ENCODE results near the gene ARPP21.

ARPP21 gene

DNA sequence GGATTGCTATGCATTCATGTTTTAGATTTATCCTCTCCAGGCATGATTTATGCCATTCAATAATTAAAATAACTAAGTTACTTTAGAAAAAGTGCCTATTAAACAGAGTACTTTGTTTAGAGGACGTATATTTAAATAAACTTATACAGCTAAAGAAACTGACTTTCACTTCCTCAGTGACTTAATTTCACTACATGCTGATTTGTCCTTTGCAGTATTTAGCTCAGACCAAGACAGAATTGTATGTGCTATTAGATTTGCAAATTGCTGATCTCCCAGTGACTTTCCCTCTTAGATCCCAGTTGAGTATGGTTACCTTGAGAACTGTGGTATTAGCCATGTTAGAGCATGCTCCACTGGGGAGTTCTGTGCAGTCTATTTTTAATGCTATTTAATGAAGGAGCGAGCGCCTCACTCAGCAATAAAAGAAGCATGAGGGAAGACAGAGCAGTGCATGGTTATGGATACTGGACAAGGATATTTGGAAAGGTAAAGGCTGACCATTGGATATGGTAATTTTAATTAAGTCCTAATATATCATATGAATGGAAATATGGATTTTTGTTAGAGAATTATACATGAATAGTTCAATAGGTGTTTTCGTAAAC, 2.7 kb downstream of the ARPP21 start:
- no peak for DNase-seq (ENCODE audit: low read depth)

DNA sequence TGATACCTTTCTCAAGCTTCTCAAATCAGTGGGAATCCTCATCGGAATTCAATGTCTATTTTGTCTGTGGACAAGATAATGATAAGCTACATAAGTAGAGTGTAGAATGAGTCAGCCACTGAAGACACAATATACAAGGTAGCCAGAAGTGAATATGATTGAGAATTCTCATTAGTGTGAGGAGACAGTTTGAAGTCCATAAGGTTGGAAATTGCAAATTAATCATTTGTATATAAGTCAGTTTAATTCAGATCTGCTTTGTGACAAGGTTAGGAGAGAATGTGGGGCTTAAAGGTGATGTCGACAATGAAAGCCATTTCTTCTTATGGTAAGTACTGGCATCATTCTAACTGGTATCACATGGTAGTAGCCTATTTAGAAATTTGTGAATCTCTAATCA, 4.2 kb downstream of the ARPP21 start:
- no peak for DNase-seq (ENCODE audit: low read depth)

DNA sequence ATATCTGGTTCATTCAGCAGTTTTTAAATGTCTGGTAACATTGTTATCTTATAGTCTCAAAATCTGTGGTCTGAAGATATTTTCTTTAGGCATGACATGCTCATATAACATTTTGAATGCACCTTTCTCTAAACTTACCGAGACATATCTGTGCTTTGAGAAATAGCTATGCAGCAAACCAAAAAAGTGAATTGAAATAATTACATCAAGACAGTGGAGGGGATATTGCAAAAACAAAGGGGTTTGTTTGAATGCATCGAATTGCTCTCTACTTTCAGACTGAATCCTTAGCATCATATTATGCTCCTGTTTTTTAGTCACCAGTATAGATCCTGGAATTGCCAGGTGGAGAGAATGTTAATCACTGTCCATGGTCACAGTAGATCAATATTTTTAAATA, 5.1 kb downstream of the ARPP21 start:
- DNase-seq (ENCODE audit: low read depth): no peak

DNA sequence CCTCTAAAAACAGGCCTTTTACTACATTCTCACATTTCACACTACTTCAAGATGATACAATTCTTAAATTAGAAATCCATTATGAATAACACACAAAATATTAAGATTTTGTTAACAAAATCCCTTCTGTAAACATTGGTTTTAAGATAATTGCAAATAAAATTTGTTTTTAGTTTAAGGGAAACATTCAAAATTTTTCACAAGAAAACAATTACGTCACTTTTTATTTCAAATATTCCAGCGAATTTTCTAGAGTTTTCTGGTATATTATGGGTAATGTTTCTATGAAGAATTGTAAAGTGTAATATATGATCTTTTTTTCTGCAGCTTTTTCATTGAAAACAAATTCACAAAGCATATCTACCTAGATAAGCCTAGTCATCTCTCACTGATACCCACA, 5.9 kb downstream of the ARPP21 start:
- no peak for DNase-seq (ENCODE audit: low read depth)

DNA sequence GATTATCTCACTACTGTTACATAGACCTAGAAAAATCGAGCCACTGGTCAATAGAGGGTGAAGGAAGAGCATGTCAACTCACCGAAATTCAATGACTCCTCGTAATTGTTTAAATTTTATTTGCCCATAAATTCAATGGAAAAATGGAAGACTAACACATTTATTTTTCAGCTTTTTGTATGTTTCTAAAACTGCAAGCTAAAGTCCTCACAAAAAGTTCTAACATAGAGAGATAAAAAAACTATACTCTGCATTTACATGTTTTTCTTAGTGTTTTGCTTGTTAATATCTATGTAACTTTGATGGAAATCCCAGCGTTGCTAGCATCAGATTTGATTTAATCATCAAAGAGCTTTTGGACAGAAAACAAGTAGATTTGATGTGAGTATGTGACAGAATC, 6.8 kb downstream of the ARPP21 start:
- DNase-seq (ENCODE audit: low read depth): no peak

DNA sequence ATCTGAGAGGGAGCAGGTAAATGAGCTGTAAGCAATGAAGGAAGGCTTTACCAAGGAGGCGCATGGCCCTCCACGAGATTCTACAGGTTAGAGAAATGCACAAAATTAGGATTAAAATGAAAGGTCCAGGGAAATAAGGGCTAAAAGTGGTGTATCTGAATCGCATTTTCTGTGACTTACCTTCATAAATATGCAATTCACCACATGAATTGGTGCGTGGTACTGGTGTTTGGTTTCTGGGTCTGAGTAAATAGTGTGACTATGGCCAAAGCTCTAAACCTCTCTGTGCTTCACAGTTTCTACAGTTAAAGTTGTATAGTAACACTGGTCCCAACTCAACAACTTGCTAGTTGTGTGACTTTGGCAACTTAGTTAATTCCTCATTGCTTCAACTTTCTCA, 8.1 kb downstream of the ARPP21 start:
- no peak for DNase-seq (ENCODE audit: low read depth)

DNA sequence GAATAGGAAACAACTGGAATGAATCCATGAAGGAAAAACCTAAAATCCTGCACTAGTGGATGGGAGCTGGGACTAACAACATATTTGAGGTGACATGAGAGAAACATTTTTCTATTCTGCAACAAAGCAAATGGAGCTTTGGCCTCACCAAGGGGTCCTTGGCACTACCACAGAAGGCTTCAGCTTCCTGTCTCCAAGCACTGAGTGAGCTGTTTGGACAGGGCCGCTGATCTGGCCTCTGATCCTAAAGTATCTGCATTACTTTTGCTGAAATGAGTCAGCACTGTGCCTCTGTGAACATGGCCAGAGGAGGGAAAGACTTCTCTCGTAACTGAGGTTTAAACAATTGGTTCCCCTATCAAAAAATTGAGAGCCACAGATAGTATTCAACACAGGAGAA, 9.0 kb downstream of the ARPP21 start:
- no peak for DNase-seq (ENCODE audit: low read depth)

DNA sequence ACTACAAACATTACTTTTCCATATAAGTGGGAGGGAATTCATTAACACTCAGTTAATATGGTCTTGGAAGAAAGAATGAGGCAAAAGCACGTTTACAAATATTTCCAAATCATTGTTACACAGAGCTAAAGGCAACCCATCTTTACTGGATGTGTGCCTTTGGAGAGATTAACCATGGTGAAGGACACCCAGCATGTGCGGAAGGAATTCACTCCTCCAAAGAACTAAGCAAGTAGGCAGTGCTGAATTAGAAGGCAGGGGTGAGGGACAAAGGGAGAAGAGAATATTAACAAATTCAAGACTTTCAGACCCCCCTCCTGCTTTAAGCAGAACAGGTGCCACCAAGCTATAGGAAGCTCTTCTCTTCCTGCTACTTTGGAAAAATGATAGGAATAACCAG, 10.1 kb downstream of the ARPP21 start:
- no peak for DNase-seq (ENCODE audit: low read depth)

DNA sequence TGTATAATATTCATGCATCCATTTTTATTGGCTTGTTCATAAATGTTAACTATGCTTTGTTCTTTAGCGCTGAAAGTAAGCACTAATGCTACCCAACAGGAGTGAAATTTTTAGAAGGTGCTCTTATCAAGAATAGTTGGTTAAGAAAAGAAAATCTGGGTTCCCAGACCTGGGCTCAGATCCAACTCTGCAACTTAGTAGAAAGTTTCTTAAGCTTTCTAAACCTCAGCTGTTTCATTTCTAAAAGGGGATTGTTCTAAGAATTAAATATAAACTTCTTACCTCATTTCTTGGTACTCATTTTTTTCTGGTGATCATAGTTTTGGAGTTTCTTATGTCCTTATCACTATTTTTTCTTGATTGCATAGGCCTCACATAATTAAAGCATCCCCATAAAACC, 12.1 kb downstream of the ARPP21 start:
- no peak for DNase-seq (ENCODE audit: low read depth)

DNA sequence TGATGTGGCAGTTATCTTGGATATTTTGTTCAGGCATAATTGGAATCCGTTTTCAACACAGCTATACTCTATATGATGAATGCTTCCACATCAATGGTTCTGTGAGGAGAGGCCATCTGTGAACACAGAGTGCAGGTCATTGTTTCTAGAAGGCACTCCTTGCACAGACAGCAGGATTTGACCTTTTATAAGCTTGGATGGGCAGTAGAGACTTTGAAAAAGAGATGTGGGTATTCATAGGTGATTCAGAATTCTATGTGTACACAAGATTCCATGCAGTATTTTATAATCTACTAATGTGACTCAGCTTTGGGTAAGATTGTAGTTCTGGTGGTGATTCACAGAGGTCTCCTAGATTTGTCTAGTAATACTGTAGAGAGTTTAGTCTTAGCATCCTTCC, 12.5 kb downstream of the ARPP21 start:
- DNase-seq (ENCODE audit: low read depth): no peak

DNA sequence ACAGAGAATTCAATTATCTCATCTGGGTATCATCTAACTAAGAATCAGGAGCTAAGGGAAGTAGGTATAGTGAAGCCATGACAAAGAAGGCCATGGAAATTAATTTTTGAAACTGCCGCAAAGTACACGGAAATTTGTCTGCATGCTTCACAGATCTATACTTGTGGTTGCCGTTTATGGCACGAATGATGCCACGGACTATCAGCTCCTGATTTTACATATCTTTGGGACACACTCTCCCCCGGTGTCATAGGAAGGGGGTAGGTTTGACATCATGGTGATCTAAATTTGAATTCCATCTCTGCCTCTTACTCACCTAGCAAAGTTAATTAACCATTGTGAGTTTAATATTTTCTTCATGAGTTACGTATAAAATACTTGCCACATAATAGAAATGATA, 14.0 kb downstream of the ARPP21 start:
- no peak for DNase-seq (ENCODE audit: low read depth)

DNA sequence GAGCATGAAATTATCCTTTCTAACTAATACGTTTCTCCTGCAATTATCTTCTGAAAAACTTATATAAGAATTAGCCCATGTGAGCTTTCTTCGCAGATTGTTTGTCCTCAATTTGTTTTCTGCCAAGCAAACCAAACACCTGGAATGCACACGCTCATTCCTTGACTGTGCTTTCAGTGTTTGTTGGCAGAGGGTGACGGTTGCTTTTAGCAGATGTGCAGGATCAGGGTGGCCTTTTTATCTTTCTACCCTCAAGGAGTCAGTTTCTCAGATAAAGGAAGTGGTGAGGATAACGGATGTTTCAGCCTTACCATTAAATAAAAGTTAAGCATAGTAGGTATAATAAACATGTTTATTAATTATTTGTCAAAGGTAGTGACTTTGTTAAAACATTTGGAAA, 15.2 kb downstream of the ARPP21 start:
- DNase-seq (ENCODE audit: low read depth): no peak

DNA sequence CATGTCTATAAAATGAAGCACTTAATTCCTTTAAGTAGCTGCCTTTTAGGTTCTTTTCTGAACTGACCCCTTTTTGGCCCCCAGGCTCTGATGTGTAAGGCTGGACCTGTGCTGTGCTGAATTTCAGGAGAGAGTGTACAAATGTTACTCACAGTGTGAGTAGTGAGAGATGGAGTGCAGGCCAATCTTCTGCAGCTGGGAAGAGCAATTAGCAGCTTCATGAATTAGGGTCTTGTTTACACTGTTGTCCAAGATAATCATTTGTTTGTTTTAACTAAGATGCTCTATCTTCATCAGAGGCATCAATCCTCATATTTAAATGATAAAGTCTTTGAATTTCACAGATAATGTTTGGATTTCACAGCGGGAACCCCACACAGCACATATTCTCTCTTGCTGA, 19.4 kb downstream of the ARPP21 start:
- no peak for DNase-seq (ENCODE audit: low read depth)

DNA sequence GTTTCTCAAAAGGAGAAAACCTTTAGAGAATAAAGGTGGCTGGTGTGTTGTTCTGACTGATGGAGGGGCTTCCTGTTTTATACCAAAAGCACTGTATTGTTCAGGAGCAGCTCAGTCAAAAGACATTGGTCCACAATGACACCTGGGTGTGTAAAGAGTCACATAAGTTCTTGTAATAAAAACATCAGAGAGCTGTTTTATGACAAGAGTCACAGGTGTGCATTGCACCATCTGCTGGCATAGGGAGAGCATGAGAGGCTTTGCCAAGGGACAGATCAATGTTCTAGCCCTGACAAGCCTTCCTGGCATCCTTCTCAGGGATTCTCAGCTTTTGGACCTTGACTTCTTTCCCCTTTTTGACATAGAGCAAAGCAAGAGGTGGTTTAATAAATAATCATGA, 20.4 kb downstream of the ARPP21 start:
- no peak for DNase-seq (ENCODE audit: low read depth)

DNA sequence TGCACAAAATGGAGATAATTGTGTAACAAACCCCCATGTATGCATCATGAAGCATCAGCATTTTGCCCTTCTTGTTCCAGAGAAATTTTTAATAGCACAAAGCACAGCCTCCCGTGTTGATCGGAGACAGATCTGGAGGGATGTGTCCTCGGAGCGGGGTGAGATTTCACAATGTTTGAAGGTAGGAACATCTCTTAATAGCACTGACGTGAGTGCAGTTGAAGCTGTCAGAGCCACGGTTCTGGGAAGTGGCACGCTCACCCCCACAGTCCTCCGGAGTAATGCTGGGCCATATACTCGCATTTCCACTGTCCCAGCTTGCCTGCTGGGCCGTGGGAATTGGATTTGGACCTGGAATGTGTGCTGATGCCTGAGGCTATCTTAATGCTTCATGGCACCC, 24.1 kb downstream of the ARPP21 start:
- DNase-seq (ENCODE audit: low read depth): no peak

DNA sequence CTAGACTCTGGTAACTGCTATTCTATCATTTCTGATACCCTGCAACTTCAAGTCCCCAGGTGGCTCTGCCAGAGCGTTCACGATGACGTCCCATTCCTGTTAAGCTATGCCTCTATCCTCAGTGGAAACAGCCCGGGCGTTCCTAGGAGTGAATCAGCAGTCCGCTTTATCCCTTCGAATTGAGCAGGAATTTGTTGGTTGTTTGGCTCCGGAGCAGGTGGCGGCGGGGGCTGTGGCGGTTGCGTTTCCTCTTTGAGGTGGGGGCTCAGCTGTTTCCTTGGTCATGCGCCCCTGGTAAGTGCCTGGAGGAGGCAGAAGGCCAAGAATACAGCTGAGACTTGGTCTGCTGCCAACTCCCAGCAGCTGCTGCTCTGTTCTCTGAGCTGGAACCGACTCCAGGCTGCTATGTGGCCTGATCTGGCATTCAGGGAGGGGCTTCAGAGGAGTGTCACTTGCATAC, 25.2 kb downstream of the ARPP21 start:
- DNase-seq (ENCODE audit: low read depth): no peak

DNA sequence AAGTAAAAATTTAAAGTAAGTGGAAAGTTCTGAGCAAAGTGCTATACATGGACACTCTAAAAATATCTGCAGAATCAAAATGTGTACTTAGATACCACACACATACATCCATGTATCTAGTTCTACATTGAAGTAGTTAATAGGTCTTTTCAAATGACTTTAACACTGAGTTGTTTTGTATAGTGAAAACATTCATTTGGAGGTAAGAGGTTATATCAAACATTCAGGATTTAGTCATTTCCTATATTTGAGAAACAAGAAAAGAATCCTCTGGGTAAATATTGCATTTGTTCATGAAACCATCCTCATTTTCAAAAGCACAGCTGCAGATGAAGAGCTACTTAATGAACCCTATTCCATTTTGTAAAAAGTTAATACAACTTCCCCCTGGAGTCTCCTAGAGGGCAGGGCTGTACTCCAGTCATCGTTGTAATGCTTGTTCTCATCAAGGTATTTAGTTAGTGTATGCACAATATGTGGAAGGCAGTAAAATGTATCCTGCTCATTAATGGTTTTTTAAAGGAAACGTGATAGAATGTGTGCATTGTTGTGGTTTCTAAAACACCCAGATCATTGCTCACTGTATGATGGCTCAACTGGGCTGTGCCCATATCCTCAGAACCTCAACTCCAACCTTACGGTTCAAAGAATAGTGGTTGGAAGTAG, 26.2 kb downstream of the ARPP21 start:
- DNase-seq (ENCODE audit: low read depth): no peak

DNA sequence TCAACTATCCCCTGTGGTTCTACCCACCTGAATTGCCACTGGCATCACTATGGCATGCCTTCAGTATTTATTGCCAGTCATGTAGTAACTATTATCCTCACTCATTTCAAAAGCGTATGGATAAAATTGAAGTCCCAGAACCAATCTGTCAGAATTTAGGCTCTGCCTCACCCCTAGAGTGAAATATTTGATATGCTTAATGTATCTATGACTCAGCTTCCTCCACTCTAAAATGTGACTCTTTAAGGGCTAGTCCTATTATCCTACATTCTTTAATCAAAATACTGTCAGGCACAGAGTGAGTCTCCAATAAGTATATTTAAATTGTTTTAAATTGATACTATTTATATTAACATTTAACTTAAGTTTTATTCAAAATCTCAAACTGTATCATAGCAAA, 27.6 kb downstream of the ARPP21 start:
- no peak for DNase-seq (ENCODE audit: low read depth)

DNA sequence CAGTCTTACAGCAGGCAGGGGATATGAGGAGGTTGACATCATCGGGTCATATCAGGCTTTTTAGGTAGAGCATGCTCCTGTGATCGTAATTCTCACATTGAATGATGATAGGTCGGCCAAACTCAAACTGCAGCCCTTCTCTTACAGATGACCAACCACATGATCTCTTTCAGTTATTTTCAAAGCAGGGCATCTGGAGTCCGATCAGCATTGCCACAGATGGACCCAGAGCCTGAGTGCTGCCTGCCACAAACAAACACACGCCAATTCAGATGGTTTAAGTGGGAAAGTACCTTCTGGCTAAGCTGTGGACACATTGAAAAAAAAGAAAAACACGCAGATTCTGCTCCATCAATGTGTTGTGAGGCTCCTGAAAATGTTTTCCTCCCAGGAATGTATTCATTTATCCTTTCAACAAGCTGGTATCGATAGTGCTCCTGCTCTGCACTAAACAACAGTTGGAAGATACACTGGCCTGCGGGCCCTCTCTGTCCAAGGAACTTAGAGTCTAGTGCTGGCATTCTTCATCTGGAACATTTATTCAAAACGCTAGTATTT, 31.2 kb downstream of the ARPP21 start:
- DNase-seq (ENCODE audit: low read depth): no peak

DNA sequence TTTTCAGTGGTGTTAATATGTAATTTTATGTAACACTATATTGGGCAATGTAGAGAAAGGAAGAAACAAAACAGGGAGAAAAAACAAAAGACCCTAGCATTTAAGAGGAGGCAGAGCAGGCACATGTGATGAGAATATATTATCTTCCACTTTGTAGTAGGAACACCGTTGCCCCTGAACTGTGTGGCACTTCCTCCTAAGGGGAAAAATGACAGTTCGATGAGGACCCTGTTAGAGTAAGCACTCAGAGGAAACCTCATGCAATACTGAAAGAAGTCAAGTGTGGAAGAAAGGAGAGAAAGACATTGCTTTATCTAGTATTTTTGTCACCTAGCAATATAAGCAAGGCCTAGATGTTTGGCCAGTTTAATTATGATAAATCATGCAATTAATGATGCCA, 32.2 kb downstream of the ARPP21 start:
- DNase-seq (ENCODE audit: low read depth): no peak

DNA sequence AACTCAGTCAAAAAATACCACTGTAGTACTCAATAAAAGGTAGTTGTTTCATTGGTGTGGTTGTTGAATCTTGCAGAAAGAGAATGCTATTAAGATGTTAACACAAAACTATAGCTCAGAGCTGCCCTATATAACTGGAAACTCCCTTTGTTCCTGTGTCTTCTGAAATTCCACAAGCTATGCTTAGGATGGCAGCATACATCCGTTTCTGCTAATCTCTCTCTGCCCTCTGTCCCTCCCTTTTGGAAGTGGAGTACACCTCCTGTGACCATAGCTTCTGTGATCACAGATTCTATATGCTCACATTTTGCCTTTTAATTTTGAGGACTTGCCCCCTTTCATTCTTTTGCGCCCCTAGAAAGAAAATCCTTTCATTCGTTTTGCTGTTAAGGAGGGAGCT, 33.7 kb downstream of the ARPP21 start:
- no peak for DNase-seq (ENCODE audit: low read depth)

DNA sequence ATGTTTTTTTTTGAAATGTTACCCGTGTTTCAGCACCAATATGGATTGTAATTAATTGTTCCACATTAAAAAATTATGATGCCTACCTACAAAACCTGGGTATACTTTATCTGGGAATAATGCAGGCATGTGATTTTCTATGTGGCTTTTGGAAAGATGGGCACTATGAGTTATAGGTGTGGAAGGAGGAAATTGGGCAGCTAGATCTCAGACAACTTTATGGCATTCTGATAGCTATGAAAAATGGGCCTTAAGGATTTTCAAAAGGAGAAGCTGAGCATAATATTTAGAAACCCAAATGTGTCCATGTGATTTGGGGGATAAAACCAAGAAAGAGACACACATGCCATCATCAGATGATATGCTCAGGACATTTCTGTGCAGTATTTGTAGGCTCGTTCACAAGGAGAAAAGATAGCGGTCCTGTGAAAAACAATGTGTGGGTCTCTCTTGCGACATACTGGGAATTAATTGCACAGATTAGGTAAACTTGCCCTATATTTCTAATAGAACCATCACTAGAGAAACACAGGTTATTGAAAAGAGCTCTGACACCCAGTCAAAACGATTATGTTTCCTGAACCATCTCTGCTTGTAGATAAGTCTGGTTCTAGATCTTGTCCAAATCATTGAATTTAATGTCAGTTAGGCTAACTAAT, 35.3 kb downstream of the ARPP21 start:
- no peak for DNase-seq (ENCODE audit: low read depth)

DNA sequence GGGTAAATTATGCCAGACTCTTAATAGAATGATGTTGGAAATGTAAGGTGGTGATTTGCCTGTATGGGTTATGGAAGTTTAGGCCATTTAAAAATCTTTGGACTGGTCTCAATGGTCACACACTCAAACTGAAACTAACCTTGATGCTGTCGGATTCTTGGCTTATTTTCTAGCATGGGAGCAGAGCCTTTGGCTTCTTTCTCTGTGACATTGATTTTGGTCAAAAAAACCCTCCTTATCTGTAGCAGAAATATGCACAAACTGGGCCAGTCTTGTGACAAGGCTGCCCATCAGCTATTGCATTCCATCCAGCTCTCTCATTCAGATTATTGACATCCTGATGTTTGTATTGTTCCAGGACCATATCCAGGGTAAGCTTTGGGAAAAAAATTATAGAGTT, 35.9 kb downstream of the ARPP21 start:
- DNase-seq (ENCODE audit: low read depth): no peak

DNA sequence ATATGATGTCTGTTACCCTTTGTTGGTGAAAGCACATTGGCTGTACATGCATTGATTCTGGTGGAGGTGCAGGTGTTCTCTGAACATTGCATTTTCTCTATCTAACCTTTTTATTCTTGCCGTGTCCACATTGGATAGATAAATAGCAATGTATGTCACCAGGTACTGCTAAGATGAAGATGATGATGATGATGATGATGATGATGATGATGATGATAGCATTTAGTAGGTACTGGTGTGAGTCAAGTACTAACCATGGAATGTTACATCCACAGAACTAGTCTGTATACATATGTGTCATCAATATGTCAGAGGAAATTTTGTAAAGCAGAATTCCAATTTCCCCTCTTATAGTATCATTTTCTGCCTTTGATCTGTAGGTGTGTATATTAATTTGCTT, 36.3 kb downstream of the ARPP21 start:
- DNase-seq (ENCODE audit: low read depth): no peak

Data from amniotic epithelial cell (primary cell).